Peyer's patch (tissue), 4 donors: ENCODE results near the gene SUPT3H. TPM values are rescaled to one million over a fixed set of nuclear protein-coding genes. Genes with fewer than 3 reads are reported as not detected.

Experiments used
- DNase-seq, 3 donors: peaks; one replicate each; pipeline ENCODE4 v3.0.0-alpha.2; 2017 to 2019
- H3K27ac ChIP-seq, 4 donors: fragments of 200-600 bp; sonication (generic); one replicate each; pipeline ENCODE4 v1.5.1; 2016 to 2019
- H3K27me3 ChIP-seq, 2 donors: fragments of 200-600 bp; sonication (generic); one replicate each; pipeline ENCODE4 v1.5.1; 2019
- H3K36me3 ChIP-seq, 3 donors: fragments of 200-600 bp; sonication (generic); one replicate each; pipeline ENCODE4 v1.5.1; 2016 to 2019
- H3K4me1 ChIP-seq, 4 donors: fragments of 200-600 bp; sonication (generic); one replicate each; pipeline ENCODE4 v1.5.1; 2016 to 2019
- H3K4me3 ChIP-seq, 4 donors: fragments of 200-600 bp; sonication (generic); 1 replicate in 3 of 4; 2 replicates in 1 of 4; pipeline ENCODE4 v1.5.1; 2016 to 2019; ENCODE audit warnings: mild to moderate bottlenecking in 1 of 4
- H3K9me3 ChIP-seq, 4 donors: fragments of 200-600 bp; sonication (generic); one replicate each; pipeline ENCODE4 v1.5.1; 2016 to 2019; ENCODE audit warnings: mild to moderate bottlenecking in 1 of 4
- CTCF ChIP-seq, 6 experiments: fragments of 450-650 bp in 4 of 6; fragments of 200-600 bp in 2 of 6; sonication (generic) in 1 of 6; IDR thresholded peaks; one replicate each; pipeline ENCODE4 v1.5.1; 2017 to 2019; ENCODE audit warnings: antibody characterized with exemption in 6 of 6, mild to moderate bottlenecking in 3 of 6, moderate library complexity in 1 of 6
- POLR2A ChIP-seq, 2 donors: fragments of 450-650 bp; IDR thresholded peaks; one replicate each; pipeline ENCODE4 v1.5.1; 2017; ENCODE audit warnings: antibody characterized with exemption in 2 of 2, mild to moderate bottlenecking in 2 of 2, moderate library complexity in 2 of 2
- total RNA-seq, 4 donors: library from RNA; depleted of rRNA; stranded (reverse); fragments of >200 nt; gene quantifications; one replicate each; pipeline ENCODE4 v1.1.0, GENCODE V29; 2016

Gene SUPT3H
- total RNA-seq, 4 donors from 2014 or later: 2.0 to 17.3 (median 2.7) TPM

- DNase-seq: no peak
- TF ChIP-seq CTCF (IDR thresholded peaks at IDR 0.05): no peak
- no peak for TF ChIP-seq POLR2A (IDR thresholded peaks at IDR 0.05)
- no peaks in the 10 kb centered on the region for H3K9me3 ChIP-seq
- no peaks in the 10 kb centered on the region for H3K36me3 ChIP-seq
- H3K4me1 ChIP-seq: no peaks in the 10 kb centered on the region
- no peak overlapping the region for H3K27ac ChIP-seq
- H3K4me3 ChIP-seq: no peak overlapping the region
- no peaks in the 10 kb centered on the region for H3K27me3 ChIP-seq
These were observed 250.5 kb downstream of the SUPT3H start for GRCh38 chr6:45127185-45127584.

DNA sequence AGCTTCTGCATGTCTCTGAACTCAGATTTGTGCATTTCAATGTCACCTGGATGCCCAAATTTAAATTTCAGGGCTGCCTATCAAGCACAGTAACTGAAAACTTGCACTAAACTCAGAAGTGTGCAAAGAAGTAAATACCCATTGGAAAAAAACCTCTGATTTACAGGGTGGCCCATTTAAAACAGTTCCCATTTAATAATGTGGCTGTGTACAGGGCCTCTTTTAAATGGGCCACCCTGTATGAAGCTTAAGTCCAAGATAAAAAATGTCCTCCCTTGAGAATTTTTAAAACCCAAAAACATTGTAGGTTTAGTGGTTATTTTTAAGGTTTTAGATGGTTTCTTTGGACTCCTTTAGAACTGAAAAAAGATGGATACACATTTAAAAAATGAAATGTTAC, 251.7 kb downstream of the SUPT3H start:
- DNase-seq: no peak
- Histone ChIP-seq H3K27ac (no peak overlapping the region), H3K4me3 (no peak overlapping the region), H3K36me3 (no peaks in the 10 kb centered on the region), H3K4me1 (no peaks in the 10 kb centered on the region), H3K27me3 (no peaks in the 10 kb centered on the region), H3K9me3 (no peaks in the 10 kb centered on the region)
- TF ChIP-seq CTCF (IDR thresholded peaks at IDR 0.05) (no peak), POLR2A (IDR thresholded peaks at IDR 0.05) (no peak)

DNA sequence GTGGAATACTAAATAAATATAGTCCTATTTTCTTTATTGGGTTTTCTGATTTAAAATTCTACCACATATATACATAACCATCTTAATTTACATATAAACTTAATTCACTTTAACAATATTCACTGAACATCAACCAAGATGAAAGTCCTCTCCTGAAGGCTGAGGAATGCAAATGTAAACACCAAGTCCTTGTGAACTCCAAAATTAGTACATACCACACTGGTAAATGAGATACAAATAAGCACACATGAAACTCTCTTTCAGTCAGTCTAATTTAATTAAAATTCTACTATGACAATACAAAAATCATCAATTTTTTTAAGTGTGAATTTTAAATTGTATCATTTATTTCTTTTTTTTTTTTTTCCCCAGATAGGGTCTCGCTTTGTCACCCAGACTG, 254.7 kb downstream of the SUPT3H start:
- no peaks in the 10 kb centered on the region for H3K36me3 ChIP-seq
- DNase-seq: no peak
- H3K27me3 ChIP-seq: no peaks in the 10 kb centered on the region
- no peak overlapping the region for H3K4me3 ChIP-seq
- H3K27ac ChIP-seq: no peak overlapping the region
- no peaks in the 10 kb centered on the region for H3K9me3 ChIP-seq
- TF ChIP-seq CTCF (IDR thresholded peaks at IDR 0.05) (no peak), POLR2A (IDR thresholded peaks at IDR 0.05) (no peak)
- no peaks in the 10 kb centered on the region for H3K4me1 ChIP-seq

DNA sequence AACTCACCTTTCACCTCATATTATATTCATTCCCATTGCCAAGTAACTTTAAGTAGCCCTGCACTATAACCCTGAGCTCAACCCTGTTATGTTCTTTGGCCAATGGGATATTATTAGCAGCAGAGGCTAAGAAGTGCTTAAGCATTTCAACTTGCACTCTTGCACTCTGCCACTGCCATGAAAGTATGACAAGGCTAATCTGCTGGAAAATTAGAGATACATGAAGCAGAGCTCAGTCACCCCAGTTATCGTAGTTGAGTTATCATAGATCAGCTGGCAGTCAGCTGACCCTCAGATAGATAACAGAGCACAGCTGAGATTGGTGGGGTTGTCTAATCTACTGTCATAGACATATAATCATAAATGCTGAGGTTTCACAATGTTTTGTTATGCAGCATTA, 259.0 kb downstream of the SUPT3H start:
- Histone ChIP-seq H3K36me3 (no peaks in the 10 kb centered on the region), H3K4me3 (no peak overlapping the region), H3K9me3 (no peaks in the 10 kb centered on the region), H3K4me1 (no peaks in the 10 kb centered on the region), H3K27ac (no peak overlapping the region), H3K27me3 (no peaks in the 10 kb centered on the region)
- no peak for TF ChIP-seq POLR2A (IDR thresholded peaks at IDR 0.05)
- TF ChIP-seq CTCF (IDR thresholded peaks at IDR 0.05): no peak
- DNase-seq: no peak

DNA sequence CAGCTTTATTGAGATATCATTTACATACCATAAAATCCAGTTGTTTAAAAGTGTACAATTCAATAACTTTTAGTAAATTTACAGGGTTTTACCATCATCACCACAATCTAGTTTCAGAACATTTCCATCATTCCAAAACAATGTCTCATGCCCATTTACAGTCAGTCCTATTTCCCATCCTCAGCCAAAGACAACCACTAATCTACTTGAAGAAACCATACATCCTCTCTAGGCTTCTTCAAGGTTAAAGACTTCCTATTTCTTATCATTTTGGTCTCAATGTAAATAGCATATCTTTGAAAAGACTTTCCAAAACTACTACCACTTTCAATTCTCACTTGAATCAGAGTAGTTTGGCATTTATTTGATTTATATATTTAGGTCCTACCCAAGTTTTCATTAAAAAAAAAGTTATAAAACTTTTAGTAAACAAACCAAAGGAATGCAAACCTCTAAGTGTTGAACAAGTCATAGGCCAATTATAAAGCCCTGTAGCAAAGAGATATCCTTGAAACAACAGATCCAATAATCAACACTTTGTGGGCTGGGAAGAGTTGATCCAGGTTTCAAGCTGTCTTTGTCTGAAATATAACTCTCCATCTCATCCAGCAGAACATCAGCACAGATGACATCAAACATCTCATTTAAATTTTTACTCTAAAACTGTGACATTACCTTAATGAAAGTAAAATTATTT, 260.9 kb downstream of the SUPT3H start:
- no peak for DNase-seq
- Histone ChIP-seq H3K27ac (no peak overlapping the region), H3K36me3 (no peaks in the 10 kb centered on the region), H3K4me1 (no peaks in the 10 kb centered on the region), H3K4me3 (no peak overlapping the region), H3K9me3 (no peaks in the 10 kb centered on the region), H3K27me3 (no peaks in the 10 kb centered on the region)
- no peak for TF ChIP-seq POLR2A (IDR thresholded peaks at IDR 0.05)
- TF ChIP-seq CTCF (IDR thresholded peaks at IDR 0.05): no peak

DNA sequence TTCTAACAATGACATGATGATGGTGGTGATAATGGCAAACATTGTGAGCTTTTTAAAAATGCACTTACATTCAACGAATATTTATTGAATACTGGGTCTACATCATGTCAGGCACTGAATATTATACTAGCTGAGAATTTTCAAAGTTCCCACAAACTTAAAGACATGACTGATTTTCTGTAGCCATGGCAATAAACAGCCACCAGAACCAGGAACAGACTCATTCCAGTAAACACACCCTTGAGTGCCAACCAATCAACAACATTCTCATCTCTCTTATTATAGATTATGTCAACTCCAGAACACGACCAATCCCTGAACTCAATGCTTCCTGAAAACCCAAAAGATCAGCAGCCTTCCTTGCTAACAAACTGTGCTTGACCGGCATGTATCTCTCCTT, 262.0 kb downstream of the SUPT3H start:
- DNase-seq: no peak
- H3K27ac ChIP-seq: no peak overlapping the region
- no peaks in the 10 kb centered on the region for H3K27me3 ChIP-seq
- H3K9me3 ChIP-seq: no peaks in the 10 kb centered on the region
- H3K4me3 ChIP-seq: no peak overlapping the region
- no peaks in the 10 kb centered on the region for H3K4me1 ChIP-seq
- H3K36me3 ChIP-seq: no peaks in the 10 kb centered on the region
- TF ChIP-seq POLR2A (IDR thresholded peaks at IDR 0.05) (no peak), CTCF (IDR thresholded peaks at IDR 0.05) (no peak)
